GM12874 (cell line): Measurements from ENCODE around the gene ALK.
A peak's percentile ranks its signal among the peaks of the same experiment; 100 is the strongest.

ENCODE experiments used
- CTCF ChIP-seq: IDR thresholded peaks from 2 replicates; pipeline ENCODE4 v1.5.1; 2011; ENCODE audit warnings: low read depth, mild to moderate bottlenecking, control low read depth, low read length, moderate library complexity; ENCODE audit not compliant: insufficient read depth

The ALK gene

GRCh38 chr2:29317801-29318485, 603.4 kb downstream of the ALK start:
- TF ChIP-seq CTCF: no peak

- 0 out of 2 replicates have a peak, but pooled peaks have one; percentile 15 for TF ChIP-seq CTCF
Observed at GRCh38 chr2:29317077-29317517, 604.3 kb downstream of the ALK start.

- TF ChIP-seq CTCF: peak; percentile 53
Observed at GRCh38 chr2:29314816-29315571, 606.4 kb downstream of the ALK start.

GRCh38 chr2:29311458-29311857, 609.9 kb downstream of the ALK start:
- TF ChIP-seq CTCF: no peak

GRCh38 chr2:29310650-29311348, 610.6 kb downstream of the ALK start:
- TF ChIP-seq CTCF: no peak

GRCh38 chr2:29309090-29310029, 612.0 kb downstream of the ALK start:
- TF ChIP-seq CTCF: peak; percentile 81

GRCh38 chr2:29308366-29308765, 613.0 kb downstream of the ALK start:
- TF ChIP-seq CTCF: no peak
